LNCAP (cell line): ENCODE results near the gene CDX2.

Experiments
- CTCF ChIP-seq: fragments of 450-650 bp; IDR thresholded peaks from 2 replicates; pipeline ENCODE4 v1.5.1; 2017; ENCODE audit warnings: mild to moderate bottlenecking

Gene CDX2

GRCh38 chr13:27970382-27971235 lies 1.5 kb upstream of the CDX2 start:
- TF ChIP-seq CTCF: no peak

DNA sequence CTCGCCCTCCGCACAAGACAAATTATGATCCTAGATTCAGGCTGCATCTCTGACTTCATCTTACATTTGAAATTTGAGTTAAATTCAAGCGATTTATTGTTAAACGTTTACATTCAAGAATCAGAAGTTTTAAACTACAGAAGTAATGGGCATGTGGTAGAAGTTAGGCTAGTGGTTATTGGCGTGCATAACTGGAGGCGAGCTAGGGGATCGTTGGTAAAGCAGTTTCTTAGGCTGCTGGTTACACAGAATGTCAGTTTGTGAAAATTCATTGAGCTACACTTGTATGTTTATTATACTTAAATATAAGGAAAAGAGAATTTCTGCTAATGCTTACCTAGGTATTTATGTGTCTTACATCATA lies 733 bp upstream of the CDX2 start:
- TF ChIP-seq CTCF: no peak

- no peak for TF ChIP-seq CTCF
Measured at GRCh38 chr13:27968316-27969081, 616 bp downstream of the CDX2 start.

DNA sequence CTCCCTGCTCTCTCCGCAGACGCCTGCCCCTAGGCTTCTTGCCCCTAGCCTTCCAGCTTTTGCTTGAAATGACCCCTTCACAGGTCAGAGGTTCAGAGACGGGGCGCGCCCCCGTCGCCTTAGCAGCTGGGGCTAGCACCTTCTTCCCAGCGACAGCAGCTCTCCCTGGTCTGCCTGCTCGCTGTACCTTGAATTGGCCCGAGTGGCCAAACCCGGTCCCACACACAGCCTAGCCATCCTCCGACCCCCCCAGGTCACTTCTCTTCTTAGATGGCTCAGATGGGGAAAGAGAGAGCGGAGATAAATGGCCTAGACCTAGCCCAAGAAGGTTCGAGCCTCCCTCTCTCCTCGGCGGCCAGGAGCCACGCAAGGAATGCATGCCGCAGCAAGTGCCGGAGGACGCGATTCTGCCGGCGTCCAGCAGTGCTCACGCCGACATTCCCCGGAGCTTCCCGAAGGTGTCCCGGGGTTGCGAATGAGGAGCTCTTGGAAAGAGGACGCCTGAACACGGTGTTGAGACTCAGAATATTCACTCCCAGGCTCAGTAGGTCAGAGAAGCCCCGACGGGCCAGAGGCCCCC lies 1.3 kb downstream of the CDX2 start:
- TF ChIP-seq CTCF: no peak

DNA sequence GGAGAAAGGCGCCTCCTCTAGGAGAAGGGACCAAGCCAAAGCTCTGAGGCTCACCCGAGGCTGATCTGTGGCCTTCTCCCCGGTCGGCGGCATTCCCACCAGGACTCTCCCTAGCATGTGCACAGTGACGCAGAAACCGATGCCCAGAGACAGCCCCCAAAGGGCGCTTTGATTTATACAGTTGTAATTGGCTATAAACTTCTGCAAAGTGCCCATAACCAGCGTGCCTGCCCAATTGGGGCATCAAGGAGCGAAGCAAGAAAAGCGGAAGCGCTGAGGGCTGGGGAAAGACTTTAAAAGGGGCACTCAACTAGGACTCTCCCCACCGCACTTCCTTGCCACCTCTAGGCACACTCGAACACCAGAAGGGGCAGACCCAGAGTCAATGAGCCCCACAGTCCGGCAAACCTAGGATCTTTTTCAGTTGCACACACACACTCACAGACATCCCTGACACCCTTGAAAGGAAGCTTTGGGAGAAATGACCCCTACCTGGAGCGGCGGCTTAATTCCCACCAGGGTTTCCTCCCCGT lies 1.8 kb downstream of the CDX2 start:
- TF ChIP-seq CTCF: no peak

DNA sequence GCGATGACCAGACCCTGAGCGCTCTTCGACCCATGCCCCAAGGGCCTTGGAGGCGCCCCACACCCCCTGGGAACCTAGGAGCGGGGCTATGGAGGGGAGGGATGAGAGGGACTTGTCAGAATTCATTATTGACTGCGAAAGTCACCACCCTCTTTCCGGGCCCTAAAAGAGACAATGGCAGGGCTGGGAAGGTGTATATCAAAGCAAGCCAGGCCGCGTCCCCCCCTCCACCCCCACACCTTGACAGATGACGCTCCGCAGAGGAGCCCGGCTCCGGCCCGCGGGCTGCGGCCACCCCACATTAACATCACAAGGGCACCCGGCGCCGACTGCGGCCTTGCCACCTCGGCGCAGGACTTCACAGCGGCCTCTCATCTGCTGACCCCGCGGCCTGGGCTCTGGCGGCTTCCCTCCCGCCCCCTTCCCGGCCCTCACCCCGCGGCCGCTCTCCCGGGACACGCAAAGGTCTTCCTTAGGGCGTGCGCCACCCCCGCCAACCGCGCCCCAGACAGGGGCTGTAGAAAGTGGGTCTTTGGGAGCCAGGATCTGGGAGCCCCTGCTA lies 2.4 kb downstream of the CDX2 start:
- no peak for TF ChIP-seq CTCF
